NCI-H187 treated with DMSO at 0.1 percent for 48 hours (cell line): ENCODE results near the gene ABLIM2.
"Not testable (repeated sequence)": the region's sequence is repeated elsewhere in the genome, so short reads cannot be mapped to it uniquely, and the experiment has no call there.

Source experiments
- DNase-seq: peaks from one replicate; lab custom pipeline; 2025; lab: John Stamatoyannopoulos, UW

ABLIM2 gene

GRCh38 chr4:8157496-8157895 is 1.1 kb downstream of the ABLIM2 start:
- no peak for DNase-seq

- no peak for DNase-seq
These were observed 2.0 kb downstream of the ABLIM2 start for GRCh38 chr4:8156617-8157016.

GRCh38 chr4:8155660-8156421 is 2.8 kb downstream of the ABLIM2 start:
- no peak for DNase-seq

- DNase-seq, result no peak
These were observed 3.6 kb downstream of the ABLIM2 start for GRCh38 chr4:8155048-8155447.

- DNase-seq, result no peak
These were observed 5.2 kb downstream of the ABLIM2 start for GRCh38 chr4:8153441-8153840.

- DNase-seq, result no peak
These were observed 5.8 kb downstream of the ABLIM2 start for GRCh38 chr4:8152865-8153257.

GRCh38 chr4:8152090-8152864 is 6.3 kb downstream of the ABLIM2 start:
- DNase-seq, result no peak

GRCh38 chr4:8151165-8151650 is 7.4 kb downstream of the ABLIM2 start:
- DNase-seq, result no peak

- no peak for DNase-seq
These were observed 8.2 kb downstream of the ABLIM2 start for GRCh38 chr4:8150152-8151090.

- no peak for DNase-seq
These were observed 8.9 kb downstream of the ABLIM2 start for GRCh38 chr4:8149664-8150063.

- no peak for DNase-seq
These were observed 9.7 kb downstream of the ABLIM2 start for GRCh38 chr4:8148785-8149435.

- DNase-seq, result no peak
These were observed 10.5 kb downstream of the ABLIM2 start for GRCh38 chr4:8148159-8148558.

- peak; percentile 43 for DNase-seq
These were observed 11.2 kb downstream of the ABLIM2 start for GRCh38 chr4:8147231-8147970.

- no peak for DNase-seq
These were observed 12.5 kb downstream of the ABLIM2 start for GRCh38 chr4:8146157-8146556.

GRCh38 chr4:8144359-8144758 is 14.3 kb downstream of the ABLIM2 start:
- no peak for DNase-seq

GRCh38 chr4:8143392-8144140 is 15.0 kb downstream of the ABLIM2 start:
- no peak for DNase-seq

GRCh38 chr4:8142556-8142955 is 16.1 kb downstream of the ABLIM2 start:
- no peak for DNase-seq

GRCh38 chr4:8141935-8142334 is 16.7 kb downstream of the ABLIM2 start:
- no peak for DNase-seq

GRCh38 chr4:8140915-8141314 is 17.7 kb downstream of the ABLIM2 start:
- no peak for DNase-seq

- not testable (repeated sequence) for DNase-seq
These were observed 18.9 kb downstream of the ABLIM2 start for GRCh38 chr4:8139726-8140125.
